GM12872 (cell line): ENCODE results near the gene ENTPD8.

ENCODE experiments used
- CTCF ChIP-seq: IDR thresholded peaks from 3 replicates; pipeline ENCODE4 v1.5.1; 2011; ENCODE audit warnings: low read depth, mild to moderate bottlenecking, low read length, moderate library complexity; ENCODE audit not compliant: insufficient read depth

The ENTPD8 gene

GRCh38 chr9:137430723-137431415, 10.3 kb downstream of the ENTPD8 start:
- no peak for TF ChIP-seq CTCF

GRCh38 chr9:137429974-137430722, 11.0 kb downstream of the ENTPD8 start:
- no peak for TF ChIP-seq CTCF

- TF ChIP-seq CTCF, result no peak
Observed at GRCh38 chr9:137429546-137429890, 11.6 kb downstream of the ENTPD8 start.

- TF ChIP-seq CTCF, result no peak
Observed at GRCh38 chr9:137428841-137429545, 12.2 kb downstream of the ENTPD8 start.

- TF ChIP-seq CTCF, result no peak
Observed at GRCh38 chr9:137428311-137428630, 12.9 kb downstream of the ENTPD8 start.

- TF ChIP-seq CTCF, result no peak
Observed at GRCh38 chr9:137427454-137428310, 13.5 kb downstream of the ENTPD8 start.
